Upper lobe of left lung (tissue), 6 donors: ENCODE measurements around the gene UBE2F. TPM values are rescaled to one million over a fixed set of nuclear protein-coding genes. Genes with fewer than 3 reads are reported as not detected.

Experiments used
- ATAC-seq, 2 donors: fragments of 200-7000 bp; cut with Tn5 transposase; one replicate each; pipeline ENCODE4 v1.9.1; 2022; ENCODE audit warnings: mild to moderate bottlenecking in 2 of 2, moderate library complexity in 2 of 2; ENCODE audit not compliant: low FRiP score in 2 of 2
- DNase-seq, 2 donors: peaks; one replicate each; pipeline ENCODE4 v3.0.0-alpha.2; 2019 to 2020
- H3K27ac ChIP-seq, 4 donors: fragments of 200-600 bp; sonication (generic); one replicate each; pipeline ENCODE4 v1.5.1; 2016 to 2019
- H3K27me3 ChIP-seq, 4 donors: fragments of 200-600 bp; sonication (generic); one replicate each; pipeline ENCODE4 v1.5.1; 2017 to 2019
- H3K36me3 ChIP-seq, 4 donors: fragments of 200-600 bp; sonication (generic); one replicate each; pipeline ENCODE4 v1.5.1; 2016 to 2019
- H3K4me1 ChIP-seq, 4 donors: fragments of 200-600 bp; sonication (generic); one replicate each; pipeline ENCODE4 v1.5.1; 2018 to 2019
- H3K4me3 ChIP-seq, 4 donors: fragments of 200-600 bp; sonication (generic); one replicate each; pipeline ENCODE4 v1.5.1; 2017 to 2019; ENCODE audit warnings: mild to moderate bottlenecking in 2 of 4, moderate library complexity in 1 of 4
- H3K9me3 ChIP-seq, 4 donors: fragments of 200-600 bp; sonication (generic); one replicate each; pipeline ENCODE4 v1.5.1; 2018 to 2019
- EP300 ChIP-seq, 4 donors: sonication (generic); formaldehyde crosslinking; IDR thresholded peaks; one replicate each; pipeline ENCODE4 v1.5.1; 2017; ENCODE audit warnings: antibody characterized with exemption in 4 of 4, control low read depth in 2 of 4
- POLR2A ChIP-seq, 4 donors: fragments of 450-650 bp; IDR thresholded peaks; one replicate each; pipeline ENCODE4 v1.5.1; 2016 to 2017; ENCODE audit warnings: antibody characterized with exemption in 4 of 4, mild to moderate bottlenecking in 2 of 4
- POLR2AphosphoS5 ChIP-seq, 2 donors: sonication (generic); formaldehyde crosslinking; IDR thresholded peaks; one replicate each; pipeline ENCODE4 v1.5.1; 2017; ENCODE audit warnings: antibody characterized with exemption in 2 of 2
- WGBS, 2 donors: methylation state at CpG; one replicate each; pipeline ENCODE4 v1.1.5; 2017 to 2018; 5-methylcytosine and 5-hydroxymethylcytosine counted together
- total RNA-seq, 6 donors: library from RNA; depleted of rRNA in 4 of 6; stranded (reverse); fragments of >200 nt in 4 of 6; gene quantifications; one replicate each; pipeline versions ENCODE4 v1.1.0 to v1.2.1, GENCODE V29; 2016 to 2021
- TF ChIP-seq, protein P1 (sequence below), 6 experiments: fragments of 450-650 bp in 4 of 6; fragments of 200-600 bp in 2 of 6; sonication (generic) in 2 of 6; IDR thresholded peaks; one replicate each; pipeline ENCODE4 v1.5.1; 2016 to 2019; ENCODE audit warnings: antibody characterized with exemption in 6 of 6
- donor health status: DM: no; HTN: no; CAD: no; lungs with moderate emphysema.
- donor health status: DM: no; HTN: yes; CAD: no; lungs with severe emphysema.

The UBE2F gene
- total RNA-seq, 6 donors from 2014 or later, result 11.5 to 65.5 (median 39.8) TPM

DNA sequence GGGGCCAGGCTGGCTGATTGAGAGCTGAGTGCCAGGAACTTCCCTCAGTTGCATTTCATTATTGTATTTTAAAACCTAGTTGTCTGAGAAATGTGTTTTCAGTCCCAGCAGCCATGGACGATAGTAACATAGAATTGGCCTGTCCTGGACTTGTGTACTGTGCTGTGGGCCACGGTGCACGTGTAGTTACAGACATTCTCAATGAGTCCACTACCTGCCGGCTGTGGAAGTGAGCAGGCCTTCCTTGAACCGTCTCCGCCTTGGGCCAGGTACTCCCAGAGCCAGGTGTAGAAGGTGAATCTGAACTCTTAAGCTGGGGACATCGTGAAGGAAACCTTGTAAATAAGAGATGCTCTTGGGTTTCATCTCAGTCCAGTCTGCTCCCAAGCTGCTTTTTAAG lies 47.0 kb downstream of the UBE2F start:
- Histone ChIP-seq H3K4me1 (peaks cover 0 to 4% (median 0%) of the 10 kb centered on the region in 4 donors), H3K27ac (no peak overlapping the region), H3K4me3 (no peak overlapping the region), H3K27me3 (no peaks in the 10 kb centered on the region), H3K36me3 (peaks cover 0 to 17% (median 1%) of the 10 kb centered on the region in 4 donors), H3K9me3 (no peaks in the 10 kb centered on the region)
- TF ChIP-seq, protein P1, sequence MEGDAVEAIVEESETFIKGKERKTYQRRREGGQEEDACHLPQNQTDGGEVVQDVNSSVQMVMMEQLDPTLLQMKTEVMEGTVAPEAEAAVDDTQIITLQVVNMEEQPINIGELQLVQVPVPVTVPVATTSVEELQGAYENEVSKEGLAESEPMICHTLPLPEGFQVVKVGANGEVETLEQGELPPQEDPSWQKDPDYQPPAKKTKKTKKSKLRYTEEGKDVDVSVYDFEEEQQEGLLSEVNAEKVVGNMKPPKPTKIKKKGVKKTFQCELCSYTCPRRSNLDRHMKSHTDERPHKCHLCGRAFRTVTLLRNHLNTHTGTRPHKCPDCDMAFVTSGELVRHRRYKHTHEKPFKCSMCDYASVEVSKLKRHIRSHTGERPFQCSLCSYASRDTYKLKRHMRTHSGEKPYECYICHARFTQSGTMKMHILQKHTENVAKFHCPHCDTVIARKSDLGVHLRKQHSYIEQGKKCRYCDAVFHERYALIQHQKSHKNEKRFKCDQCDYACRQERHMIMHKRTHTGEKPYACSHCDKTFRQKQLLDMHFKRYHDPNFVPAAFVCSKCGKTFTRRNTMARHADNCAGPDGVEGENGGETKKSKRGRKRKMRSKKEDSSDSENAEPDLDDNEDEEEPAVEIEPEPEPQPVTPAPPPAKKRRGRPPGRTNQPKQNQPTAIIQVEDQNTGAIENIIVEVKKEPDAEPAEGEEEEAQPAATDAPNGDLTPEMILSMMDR (IDR thresholded peaks at IDR 0.05), result no peak
- TF ChIP-seq EP300 (IDR thresholded peaks at IDR 0.05), result no peak
- no peak for TF ChIP-seq POLR2AphosphoS5 (IDR thresholded peaks at IDR 0.05)
- TF ChIP-seq POLR2A (IDR thresholded peaks at IDR 0.05), result no peak
- ATAC-seq (no peak), DNase-seq (no peak)
- 95 to 97% methylated on average over 7 of the region's 7 CpGs for WGBS, 2 donors

- ATAC-seq, result no peak
- 65 to 71% methylated on average over 4 of the region's 4 CpGs for WGBS, 2 donors
Measured at GRCh38 chr2:238015705-238016104, 48.9 kb downstream of the UBE2F start.

GRCh38 chr2:238016526-238016925 lies 49.7 kb downstream of the UBE2F start:
- H3K4me3 ChIP-seq, result no peak overlapping the region
- 79 to 88% methylated on average over 8 of the region's 8 CpGs for WGBS, 2 donors
- DNase-seq, result peak in 1 of 2 donors; percentile 36
- TF ChIP-seq EP300 (IDR thresholded peaks at IDR 0.05), result no peak
- H3K27ac ChIP-seq, result no peak overlapping the region
- ATAC-seq, result no peak
- peaks cover 0 to 32% (median 3%) of the 10 kb centered on the region in 4 donors for H3K36me3 ChIP-seq
- no peaks in the 10 kb centered on the region for H3K27me3 ChIP-seq
- no peaks in the 10 kb centered on the region for H3K4me1 ChIP-seq
- H3K9me3 ChIP-seq, result no peaks in the 10 kb centered on the region

More at GRCh38 chr2:238015705-238016104, 48.9 kb downstream of the UBE2F start:
- Histone ChIP-seq H3K36me3 (peaks cover 0 to 26% (median 3%) of the 10 kb centered on the region in 4 donors), H3K27ac (no peak overlapping the region), H3K9me3 (no peaks in the 10 kb centered on the region), H3K4me1 (no peaks in the 10 kb centered on the region), H3K27me3 (no peaks in the 10 kb centered on the region), H3K4me3 (no peak overlapping the region)
- no peak for DNase-seq
- TF ChIP-seq POLR2AphosphoS5 (IDR thresholded peaks at IDR 0.05) (no peak), POLR2A (IDR thresholded peaks at IDR 0.05) (no peak), EP300 (IDR thresholded peaks at IDR 0.05) (no peak)
- TF ChIP-seq, protein P1 (IDR thresholded peaks at IDR 0.05), result no peak

DNA sequence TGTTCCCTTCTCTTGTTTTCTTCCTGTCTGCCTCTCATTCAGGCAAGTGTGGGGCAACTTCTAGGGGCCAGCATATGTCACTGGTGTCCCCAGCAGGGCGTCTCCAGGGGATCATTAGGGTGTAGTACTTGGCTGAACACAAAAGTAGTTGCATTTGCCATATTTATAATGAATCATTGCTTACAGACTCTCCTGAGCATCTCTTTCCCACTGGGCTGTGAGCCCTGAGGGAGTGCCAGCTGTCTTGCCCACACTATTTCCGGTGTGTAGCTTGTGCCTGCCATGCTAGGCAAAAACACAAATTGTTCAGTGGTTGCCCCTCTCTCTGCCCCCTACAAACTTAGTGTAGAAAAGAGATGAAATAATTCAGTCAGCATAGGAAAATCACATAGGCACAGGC lies 53.1 kb downstream of the UBE2F start:
- ATAC-seq (no peak), DNase-seq (no peak)
- Histone ChIP-seq H3K4me1 (no peaks in the 10 kb centered on the region), H3K4me3 (no peak overlapping the region), H3K36me3 (peaks cover under 1 to 27% (median 3%) of the 10 kb centered on the region in 4 donors), H3K27ac (no peak overlapping the region), H3K9me3 (no peaks in the 10 kb centered on the region), H3K27me3 (no peaks in the 10 kb centered on the region)
- 95 to 97% methylated on average over 2 of the region's 2 CpGs for WGBS, 2 donors
- no peak for TF ChIP-seq POLR2AphosphoS5 (IDR thresholded peaks at IDR 0.05)
- TF ChIP-seq, protein P1 (IDR thresholded peaks at IDR 0.05), result no peak
- no peak for TF ChIP-seq EP300 (IDR thresholded peaks at IDR 0.05)
- no peak for TF ChIP-seq POLR2A (IDR thresholded peaks at IDR 0.05)

- Histone ChIP-seq H3K36me3 (peaks cover 3 to 33% (median 5%) of the 10 kb centered on the region in 4 donors), H3K4me1 (no peaks in the 10 kb centered on the region), H3K9me3 (no peaks in the 10 kb centered on the region), H3K4me3 (no peak overlapping the region), H3K27ac (no peak overlapping the region), H3K27me3 (no peaks in the 10 kb centered on the region)
- 85 to 97% methylated on average over 6 to 9 of the region's 9 CpGs for WGBS, 2 donors
- DNase-seq (no peak), ATAC-seq (no peak)
- TF ChIP-seq POLR2AphosphoS5 (IDR thresholded peaks at IDR 0.05) (no peak), EP300 (IDR thresholded peaks at IDR 0.05) (no peak)
Measured at GRCh38 chr2:238020816-238021215, 54.0 kb downstream of the UBE2F start.

DNA sequence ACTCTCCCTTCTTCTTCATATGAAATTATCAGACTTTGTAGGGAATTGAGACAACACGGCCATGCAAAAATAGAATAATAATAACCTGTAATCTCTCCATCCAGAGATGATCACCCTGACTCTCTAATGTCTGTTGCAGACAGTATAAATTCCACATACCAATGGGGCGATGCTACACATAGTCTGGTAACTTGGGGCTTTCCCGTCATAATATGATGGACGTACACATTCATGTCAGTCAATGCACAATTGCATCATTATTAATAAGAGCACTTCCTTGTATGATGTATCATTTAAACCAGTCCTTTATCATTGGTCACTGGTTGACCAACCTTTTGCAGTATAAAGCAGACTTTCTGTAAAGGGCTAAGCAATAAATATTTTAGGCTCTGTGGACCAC lies 54.5 kb downstream of the UBE2F start:
- Histone ChIP-seq H3K9me3 (no peaks in the 10 kb centered on the region), H3K36me3 (peaks cover 3 to 38% (median 5%) of the 10 kb centered on the region in 4 donors), H3K27me3 (no peaks in the 10 kb centered on the region), H3K4me3 (no peak overlapping the region), H3K27ac (no peak overlapping the region), H3K4me1 (no peaks in the 10 kb centered on the region)
- TF ChIP-seq, protein P1 (IDR thresholded peaks at IDR 0.05), result no peak
- no peak for TF ChIP-seq POLR2A (IDR thresholded peaks at IDR 0.05)
- no peak for TF ChIP-seq EP300 (IDR thresholded peaks at IDR 0.05)
- no peak for TF ChIP-seq POLR2AphosphoS5 (IDR thresholded peaks at IDR 0.05)
- ATAC-seq (no peak), DNase-seq (no peak)
- 89 to 93% methylated on average over 4 of the region's 4 CpGs for WGBS, 2 donors
